PFSK-1 (cell line): ENCODE measurements around the gene USP7.

Source experiments
- FOXP2 ChIP-seq: optimal IDR thresholded peaks from 2 replicates; pipeline ENCODE3; 2011; ENCODE audit warnings: borderline replicate concordance, control low read depth, inconsistent platforms; ENCODE audit not compliant: insufficient read depth; ENCODE audit errors: extremely low read length, extremely low read depth
- POLR2AphosphoS5 ChIP-seq: IDR thresholded peaks from 2 replicates; pipeline ENCODE4 v1.6.1; 2012; ENCODE audit warnings: low read depth, mild to moderate bottlenecking, control low read depth, low read length, moderate library complexity
- REST ChIP-seq, 2 experiments: IDR thresholded peaks; 2 replicates each; pipeline versions ENCODE4 v1.6.1 to v1.8.0; 2011 to 2012; ENCODE audit warnings: low read depth in 2 of 2, low read length in 2 of 2, control low read depth in 1 of 2, inconsistent platforms in 1 of 2, mild to moderate bottlenecking in 1 of 2, moderate library complexity in 1 of 2; ENCODE audit not compliant: insufficient read depth in 1 of 2
- SIN3A ChIP-seq: IDR thresholded peaks from 2 replicates; pipeline ENCODE4 v1.6.1; 2012; ENCODE audit warnings: mild to moderate bottlenecking, low read length, moderate library complexity, borderline replicate concordance; ENCODE audit not compliant: insufficient read depth
- TAF1 ChIP-seq: IDR thresholded peaks from 2 replicates; pipeline ENCODE4 v1.6.1; 2012; ENCODE audit warnings: low read length, control low read depth, borderline replicate concordance; ENCODE audit not compliant: insufficient read depth

The USP7 gene

GRCh38 chr16:9004183-9004582 lies 40.5 kb upstream of the USP7 start:
- TF ChIP-seq REST (IDR thresholded peaks at IDR 0.05; ENCODE audit: insufficient read depth in 1 of 2, low read depth in 2 of 2, low read length in 2 of 2), result no peak
- TF ChIP-seq FOXP2, result no peak
- TF ChIP-seq POLR2AphosphoS5, result no peak
- no peak for TF ChIP-seq TAF1
- TF ChIP-seq SIN3A, result no peak

- TF ChIP-seq SIN3A (no peak), REST (IDR thresholded peaks at IDR 0.05; ENCODE audit: insufficient read depth in 1 of 2, low read depth in 2 of 2, low read length in 2 of 2) (no peak), POLR2AphosphoS5 (no peak), FOXP2 (no peak), TAF1 (no peak)
These were observed 40.1 kb upstream of the USP7 start for GRCh38 chr16:9003763-9004162.

GRCh38 chr16:9003322-9003721 lies 39.6 kb upstream of the USP7 start:
- TF ChIP-seq POLR2AphosphoS5 (no peak), TAF1 (no peak), REST (IDR thresholded peaks at IDR 0.05; ENCODE audit: insufficient read depth in 1 of 2, low read depth in 2 of 2, low read length in 2 of 2) (no peak)

- TF ChIP-seq POLR2AphosphoS5 (no peak), REST (IDR thresholded peaks at IDR 0.05; ENCODE audit: insufficient read depth in 1 of 2, low read depth in 2 of 2, low read length in 2 of 2) (no peak), FOXP2 (no peak), TAF1 (no peak), SIN3A (no peak)
These were observed 38.3 kb upstream of the USP7 start for GRCh38 chr16:9002042-9002441.

GRCh38 chr16:9000664-9001063 lies 37.0 kb upstream of the USP7 start:
- TF ChIP-seq POLR2AphosphoS5 (no peak), TAF1 (no peak), SIN3A (no peak), REST (IDR thresholded peaks at IDR 0.05; ENCODE audit: insufficient read depth in 1 of 2, low read depth in 2 of 2, low read length in 2 of 2) (no peak), FOXP2 (no peak)
